Islet precursor cell (in vitro differentiated cells): Measurements from ENCODE around the gene CMTR1.
"Not testable (repeated sequence)": the region's sequence is repeated elsewhere in the genome, so short reads cannot be mapped to it uniquely, and the experiment has no call there.

Source experiments
- DNase-seq: peaks from one replicate; pipeline ENCODE4 v3.0.0-alpha.2; 2018

Gene CMTR1

DNA sequence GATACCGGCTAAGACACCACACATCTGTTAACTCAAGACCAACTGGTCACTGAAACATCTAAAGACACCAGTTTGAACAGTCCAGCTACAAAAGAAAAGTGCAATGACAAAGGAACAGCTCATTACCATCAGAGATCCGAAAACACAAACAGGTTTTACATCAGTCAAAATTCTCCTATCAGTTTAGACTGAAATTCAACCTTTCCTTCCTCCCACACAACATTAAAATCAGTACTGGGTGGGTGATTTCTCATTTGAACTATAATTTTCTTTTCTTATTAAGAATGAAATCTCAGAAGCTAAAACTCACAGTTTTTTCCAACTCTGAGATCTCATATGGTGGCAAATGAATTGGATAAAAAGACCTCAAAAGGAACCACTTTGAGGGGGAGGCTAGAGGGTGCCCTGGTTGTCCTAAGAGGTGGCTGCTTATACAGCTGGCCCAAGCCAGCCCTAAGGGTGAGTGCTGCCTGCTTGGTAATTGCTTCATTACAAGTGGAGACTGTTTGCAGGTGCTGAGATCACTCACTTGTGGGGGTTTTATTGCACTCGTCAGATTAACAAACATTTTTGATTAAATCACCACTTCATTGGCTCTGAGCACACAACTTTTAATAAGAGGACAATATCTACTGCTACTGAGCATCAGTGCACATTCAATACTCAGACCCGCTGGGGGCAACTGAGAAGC is 62.4 kb downstream of the CMTR1 start:
- DNase-seq, result no peak

DNA sequence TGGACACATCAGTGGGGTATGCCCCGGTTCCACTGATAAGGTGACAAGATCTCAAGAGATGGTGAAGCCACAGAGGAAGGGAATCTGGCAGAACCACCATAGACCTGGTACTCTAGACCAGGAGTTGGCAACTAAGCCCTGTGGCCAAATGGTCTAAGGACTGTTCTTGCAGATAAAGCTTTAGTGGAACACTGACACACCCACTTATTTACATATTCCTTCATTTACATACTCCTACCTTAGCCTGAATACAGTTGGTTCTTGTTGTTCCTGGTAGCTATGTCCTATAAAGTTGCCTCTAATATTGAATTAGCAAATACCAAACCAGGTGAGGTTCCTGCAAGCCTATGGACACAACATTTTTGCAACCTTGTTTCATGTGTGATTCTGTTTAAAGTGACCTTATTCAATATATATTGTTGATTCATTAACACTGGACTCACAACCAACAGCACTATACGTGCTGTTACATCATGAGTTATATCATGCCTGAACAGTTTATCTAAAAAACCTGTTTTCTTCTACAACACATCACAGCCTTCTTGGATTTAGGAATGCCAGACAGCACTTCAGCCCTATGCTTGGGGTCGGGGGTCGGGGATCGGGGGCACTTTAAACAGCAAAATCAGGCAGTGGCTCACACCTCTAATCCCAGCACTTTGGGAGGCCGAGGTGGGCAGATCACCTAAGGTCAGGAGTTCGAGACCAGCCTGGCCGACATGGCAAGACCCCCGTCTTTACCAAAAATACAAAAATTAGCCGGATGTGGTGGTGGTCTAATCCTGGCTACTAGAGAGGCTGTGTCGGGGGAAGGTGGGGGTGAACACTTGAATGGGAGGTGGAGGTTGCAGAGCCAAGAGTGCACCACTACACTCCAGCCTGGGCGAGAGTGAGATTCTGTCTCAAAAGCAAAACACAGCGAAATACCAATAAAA is 64.2 kb downstream of the CMTR1 start:
- DNase-seq, result no peak

DNA sequence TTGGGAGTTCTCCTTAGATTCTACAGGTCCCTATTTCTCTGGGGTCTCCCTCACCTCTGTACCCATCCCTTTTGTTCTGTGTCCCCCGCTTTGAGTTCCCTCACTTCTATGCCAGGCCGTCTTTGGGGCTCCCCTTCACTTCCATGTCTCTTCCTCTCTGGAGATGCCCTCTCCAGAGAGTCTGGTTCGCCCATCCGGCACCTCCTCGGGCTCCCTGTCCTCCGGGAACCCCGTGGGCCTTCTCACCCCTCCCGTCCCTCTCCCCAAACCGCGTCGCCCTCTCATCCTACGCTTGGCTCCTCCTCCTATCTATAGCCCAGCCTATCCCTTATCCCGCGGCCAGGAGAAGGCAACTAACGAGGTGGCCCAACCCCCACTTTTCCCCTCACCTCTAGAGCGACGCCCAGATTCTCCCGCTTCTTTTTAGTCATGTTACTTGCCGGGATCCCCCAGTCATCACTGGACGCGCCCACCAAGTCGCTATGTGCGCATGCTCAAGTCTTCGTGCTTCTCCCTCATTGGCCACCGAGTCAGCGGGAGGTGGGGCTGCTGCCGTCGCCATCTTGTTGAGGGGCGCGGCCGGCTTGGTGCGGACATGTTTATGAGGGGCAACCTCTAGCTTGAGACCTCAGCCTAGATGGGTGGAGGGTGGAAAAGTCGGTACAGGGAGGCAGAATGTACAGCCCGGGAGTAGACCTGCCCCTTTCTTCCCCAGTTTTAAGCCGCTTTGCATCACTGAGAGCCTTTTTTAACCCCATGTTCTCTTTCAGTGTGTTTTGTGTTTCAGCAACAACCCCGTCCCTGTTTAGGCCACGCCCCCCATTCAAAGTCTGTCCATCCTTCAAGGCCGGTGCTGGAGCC is 66.6 kb downstream of the CMTR1 start, which contains the start of gene CCDC167:
Gene CCDC167 (minus strand): TSS at position 461 of the 861 bp plus-strand sequence. CDS start 30 bp downstream, at position 431.
- peak; percentile 99 for DNase-seq

DNA sequence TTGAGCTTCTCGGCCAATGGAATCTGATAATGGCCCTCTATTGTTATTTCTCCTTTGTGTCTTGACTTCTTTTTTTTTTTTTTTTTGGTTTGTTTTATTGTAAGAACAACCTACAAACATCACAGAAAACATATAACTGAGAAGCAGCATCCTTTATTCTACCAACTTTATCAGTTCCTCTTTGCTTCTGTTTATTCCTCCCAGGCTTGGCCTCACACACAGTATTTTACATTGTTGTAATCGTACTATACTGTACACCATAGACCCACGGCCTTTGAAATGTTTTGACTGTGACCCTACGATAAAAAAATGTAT is 67.2 kb downstream of the CMTR1 start:
- no peak for DNase-seq

DNA sequence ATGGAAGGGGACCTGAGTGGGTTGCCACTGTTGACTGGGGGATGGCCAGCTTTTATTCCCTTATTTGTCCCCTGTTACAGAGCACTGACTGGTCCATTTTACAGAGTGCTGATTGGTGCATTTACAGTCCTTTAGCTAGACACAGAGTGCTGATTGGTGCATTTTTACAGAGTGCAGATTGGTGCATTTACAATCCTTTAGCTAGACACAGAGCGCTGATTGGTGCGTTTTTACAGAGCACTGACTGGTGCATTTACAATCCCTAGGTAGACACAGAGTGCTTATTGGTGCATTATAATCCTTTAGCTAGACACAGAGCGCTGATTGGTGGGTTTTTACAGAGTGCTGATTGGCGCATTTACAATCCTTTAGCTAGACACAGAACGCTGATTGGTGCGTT is 67.9 kb downstream of the CMTR1 start:
- DNase-seq, result not testable (repeated sequence)

DNA sequence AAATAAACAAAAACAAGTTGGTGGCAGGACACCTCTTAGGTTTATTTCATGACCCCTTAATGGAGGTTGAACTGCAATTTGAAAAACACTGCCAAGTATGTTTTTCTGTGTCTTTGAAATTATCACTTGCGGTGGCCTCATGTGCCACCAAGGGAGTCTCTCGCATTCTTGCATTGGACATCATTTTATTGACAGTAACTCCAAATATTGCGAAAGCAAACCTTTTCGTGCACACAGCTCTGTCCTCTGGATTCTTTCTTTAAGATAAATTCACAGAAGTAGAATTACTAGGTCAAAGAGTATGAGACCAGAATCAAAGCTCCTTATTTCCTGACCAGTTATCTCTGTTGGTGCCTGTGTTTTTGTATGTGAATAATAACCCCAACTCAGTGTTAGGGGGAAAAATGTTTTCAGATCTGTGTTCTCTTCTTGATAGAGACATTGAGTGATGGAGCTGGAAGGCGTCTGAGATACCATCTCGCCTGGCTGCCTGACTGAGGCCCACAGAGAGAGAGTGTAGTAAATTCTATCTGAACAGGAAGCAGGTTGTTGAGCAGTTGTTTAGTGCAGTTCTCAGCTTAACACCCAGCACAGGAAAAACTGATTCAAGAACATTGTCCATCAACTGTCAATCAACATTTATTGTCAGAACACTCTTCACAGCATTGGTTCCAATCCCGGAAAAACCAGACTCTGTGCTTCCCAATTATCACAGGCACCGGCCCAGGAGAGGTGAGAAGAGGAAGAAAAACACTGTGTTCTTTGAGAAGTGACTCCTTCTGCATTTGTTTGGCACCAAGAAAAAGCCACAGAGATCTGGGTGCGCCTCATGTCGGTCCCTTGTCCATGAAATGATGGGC is 68.8 kb downstream of the CMTR1 start:
- DNase-seq, result no peak

DNA sequence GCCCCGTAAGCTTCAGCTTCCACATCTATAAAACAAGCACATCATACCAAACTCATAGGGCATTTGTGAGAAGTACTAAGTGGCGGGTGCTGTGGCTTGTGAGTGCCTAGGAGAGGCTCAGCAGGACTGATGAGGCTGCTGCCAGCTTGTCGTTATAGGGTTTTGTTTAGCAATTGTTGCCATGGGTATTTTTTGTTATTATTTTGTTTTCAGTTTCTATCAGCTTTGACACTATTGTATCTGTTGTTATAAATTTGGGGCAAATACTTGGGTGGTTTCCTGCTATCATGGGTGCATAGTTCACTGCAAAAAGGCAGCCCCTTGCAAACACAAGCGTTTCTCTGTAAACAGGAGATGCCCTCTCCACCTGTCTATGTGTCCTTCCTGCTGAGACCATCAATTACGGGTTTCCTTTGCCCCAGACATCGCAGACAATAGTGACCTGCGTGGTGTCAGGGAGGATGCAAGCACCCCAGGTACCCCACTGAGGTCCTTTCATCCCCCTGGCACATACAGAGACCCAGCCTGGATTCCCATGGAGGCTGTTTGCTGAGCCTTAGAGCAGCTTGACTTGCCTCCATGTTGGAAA is 69.8 kb downstream of the CMTR1 start:
- no peak for DNase-seq

DNA sequence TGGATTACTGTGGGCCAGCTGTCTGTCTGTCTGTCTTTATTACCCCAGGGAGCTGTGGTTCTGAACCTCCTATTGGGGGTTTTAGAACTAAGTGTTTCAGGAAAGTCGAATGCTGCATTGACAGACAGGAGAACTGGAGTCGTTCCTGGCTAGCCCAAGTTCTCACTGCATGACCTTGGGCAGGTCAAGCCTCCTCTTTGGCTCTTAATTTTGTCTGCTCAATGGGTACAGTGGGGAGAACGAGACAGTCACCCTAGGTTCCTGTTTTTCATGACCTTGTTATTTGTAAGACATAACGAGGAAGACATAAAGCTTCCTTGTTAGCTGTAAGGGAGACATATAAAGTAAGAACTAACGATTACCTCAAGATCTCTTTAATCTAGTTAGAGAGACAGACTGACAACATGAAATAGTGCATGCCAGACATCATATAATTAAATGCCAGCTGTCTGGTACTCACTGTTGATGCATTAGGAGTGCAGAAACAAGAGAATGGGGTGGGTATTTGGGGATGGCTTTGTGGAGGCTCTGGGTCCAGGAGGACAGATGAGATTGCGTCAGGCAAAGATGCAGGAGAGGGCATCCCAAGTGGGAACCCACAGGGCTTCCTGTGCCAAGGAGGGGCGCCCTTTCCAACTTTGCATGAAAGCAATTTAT is 70.4 kb downstream of the CMTR1 start:
- no peak for DNase-seq

DNA sequence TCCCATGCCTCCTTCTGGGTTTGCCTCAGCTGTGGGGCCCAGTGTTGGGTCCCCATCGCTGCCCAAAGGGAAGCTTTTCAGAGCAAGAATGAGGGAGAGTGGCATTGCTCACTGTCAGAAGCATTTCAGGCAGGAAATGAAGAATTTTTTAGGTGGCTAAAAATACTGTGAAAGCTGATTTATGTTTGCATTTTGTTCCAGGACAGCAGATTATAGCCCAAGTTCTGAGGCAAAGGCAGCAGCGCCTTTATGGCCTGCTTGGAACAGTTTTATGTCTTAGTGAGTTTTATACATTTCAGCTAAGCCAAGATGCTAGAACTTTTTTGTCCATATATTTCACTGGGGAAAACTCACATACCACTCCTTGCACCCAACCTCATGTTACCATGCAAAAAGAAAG is 71.0 kb downstream of the CMTR1 start:
- DNase-seq, result no peak

DNA sequence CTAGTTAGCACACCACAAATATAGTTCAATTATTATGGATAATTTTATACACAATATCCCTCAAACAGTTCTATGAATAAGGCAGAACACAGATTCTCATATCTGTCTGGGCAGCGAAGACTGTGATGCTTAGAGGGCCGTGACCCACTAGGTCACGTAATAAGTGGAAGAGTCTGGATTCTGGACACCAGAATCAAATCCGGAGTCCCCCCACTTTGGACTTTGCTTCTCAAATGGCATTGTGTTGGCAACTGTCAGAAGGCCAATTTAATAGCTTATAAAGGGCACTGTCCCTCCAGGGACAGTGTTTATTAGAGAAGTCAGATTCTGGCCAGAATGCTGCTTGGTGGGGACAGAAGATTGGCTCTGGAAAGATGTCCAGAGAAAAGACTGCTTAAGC is 73.5 kb downstream of the CMTR1 start:
- no peak for DNase-seq

DNA sequence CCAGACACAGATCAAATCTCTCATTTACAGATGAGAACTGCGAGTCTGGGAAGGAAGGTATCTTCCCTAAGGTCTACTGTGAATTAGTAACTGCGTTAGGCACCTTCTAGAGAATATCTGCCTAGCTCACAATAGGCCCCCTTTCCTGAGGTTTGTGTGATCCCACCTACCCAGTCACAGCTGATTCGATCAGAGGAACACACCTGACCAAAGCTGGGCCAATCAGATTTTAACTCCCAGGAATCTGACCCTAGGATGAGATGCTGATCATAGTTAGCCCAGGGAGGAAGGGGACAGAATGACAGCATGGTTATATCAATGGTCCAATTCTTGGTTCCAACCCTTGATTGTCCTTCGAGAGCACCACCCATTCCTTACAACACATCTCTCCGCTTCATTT is 74.1 kb downstream of the CMTR1 start:
- DNase-seq, result no peak

DNA sequence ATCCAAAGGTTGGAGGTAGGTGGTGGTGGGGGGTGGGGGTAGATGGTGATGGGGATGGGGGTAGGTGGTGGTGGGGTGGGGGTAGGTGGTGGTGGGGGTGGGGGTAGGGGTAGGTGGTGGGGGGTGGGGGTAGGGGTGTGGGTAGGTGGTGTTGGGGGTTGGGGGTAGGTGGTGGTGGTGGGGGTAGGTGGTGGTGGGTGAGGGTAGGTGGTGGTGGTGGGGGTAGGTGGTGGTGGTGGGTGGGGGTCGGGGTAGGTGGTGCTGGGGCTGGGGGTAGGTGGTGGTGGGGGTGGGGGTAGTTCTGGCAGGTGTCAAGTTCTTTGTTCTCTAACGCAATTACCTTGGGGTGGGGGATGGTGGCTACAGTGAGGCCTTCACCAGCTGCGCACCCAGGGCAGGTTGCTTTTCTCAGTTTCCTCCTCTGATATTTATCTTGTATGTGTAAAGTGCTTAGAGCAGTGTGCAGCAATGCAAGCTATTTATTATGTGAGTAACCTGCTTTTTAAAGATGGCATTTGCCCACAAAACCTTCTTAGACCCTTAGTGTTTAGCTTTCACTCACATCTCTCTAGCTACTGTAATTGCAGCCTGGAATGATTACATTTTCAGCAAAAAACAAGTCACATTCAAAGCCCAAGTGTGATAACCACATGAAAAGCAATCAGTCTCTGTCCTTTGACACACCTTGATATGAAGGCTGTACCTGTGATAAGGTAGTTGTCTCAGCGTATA is 74.8 kb downstream of the CMTR1 start:
- no peak for DNase-seq

DNA sequence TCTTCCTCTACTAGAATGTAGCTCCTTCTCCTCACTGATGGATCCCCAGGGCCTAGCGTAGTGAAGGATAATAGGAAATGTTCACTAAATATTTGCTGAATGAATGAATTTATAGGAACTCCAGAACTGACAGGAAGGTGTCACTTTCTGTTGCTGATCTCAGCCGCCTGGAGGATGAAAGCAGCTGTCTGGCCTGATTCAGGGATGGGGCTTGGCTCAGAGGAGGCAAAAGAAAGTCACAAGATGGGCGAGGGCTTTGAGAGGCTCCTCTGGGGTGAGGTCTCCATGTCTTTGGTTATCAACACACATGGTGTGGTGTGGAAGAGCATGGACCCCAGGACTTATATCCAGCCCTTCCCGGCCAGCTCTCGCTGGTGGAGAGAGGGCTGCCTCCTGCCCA is 78.2 kb downstream of the CMTR1 start:
- DNase-seq, result no peak

DNA sequence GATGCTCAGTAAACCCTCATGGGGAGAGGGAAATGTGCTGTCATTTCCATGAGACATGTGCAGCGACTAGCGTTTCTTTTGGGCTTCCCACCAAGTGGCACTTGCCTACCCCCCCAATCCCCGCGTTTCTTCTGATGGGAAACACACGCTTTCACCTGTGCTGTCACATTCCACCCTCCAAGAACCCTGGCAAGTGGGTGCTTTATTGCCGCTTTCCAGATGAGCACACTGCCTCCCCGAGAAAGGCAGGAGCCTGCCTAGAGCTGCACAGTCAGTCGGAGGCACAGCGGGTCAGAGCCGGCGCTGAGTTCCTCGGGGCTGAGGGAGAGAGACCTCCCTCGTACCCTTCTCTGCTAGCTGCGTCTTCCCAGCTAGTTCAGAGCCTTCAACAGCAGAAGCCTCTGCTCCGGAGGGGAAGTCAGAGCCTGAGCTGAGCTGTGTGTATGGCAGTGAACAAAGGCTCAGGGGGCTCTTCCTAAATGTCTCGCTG is 78.9 kb downstream of the CMTR1 start:
- no peak for DNase-seq

DNA sequence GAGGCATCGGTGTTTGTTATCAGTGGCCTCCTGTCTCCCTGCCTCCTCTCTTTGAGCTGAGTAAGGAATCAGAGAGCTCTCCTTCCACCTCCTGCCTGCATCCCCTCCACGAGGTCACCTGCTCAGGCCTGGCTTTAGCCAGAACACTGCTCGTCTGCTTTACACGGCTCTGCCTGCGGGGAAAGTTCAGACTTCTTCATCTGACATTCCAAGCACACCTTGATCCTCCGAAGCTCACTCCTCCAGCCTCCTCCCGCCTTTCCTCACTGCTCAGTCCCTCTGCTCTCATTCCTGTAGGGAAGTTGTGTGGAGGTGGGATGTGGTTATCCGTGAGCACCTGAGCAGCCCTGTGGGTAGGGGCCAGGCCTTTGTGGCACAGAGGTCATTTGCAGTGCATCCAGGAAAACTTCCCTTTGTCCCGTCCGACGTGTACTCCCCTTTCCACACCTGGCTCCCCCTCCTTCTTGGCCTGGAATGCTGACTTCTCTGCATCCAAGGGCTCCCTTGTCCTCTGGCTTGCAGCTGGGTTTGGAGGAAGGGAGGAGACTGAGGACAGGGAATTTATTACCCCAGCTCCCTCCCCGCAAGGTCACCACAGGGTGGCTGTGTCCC is 79.5 kb downstream of the CMTR1 start:
- DNase-seq, result peak; percentile 85

DNA sequence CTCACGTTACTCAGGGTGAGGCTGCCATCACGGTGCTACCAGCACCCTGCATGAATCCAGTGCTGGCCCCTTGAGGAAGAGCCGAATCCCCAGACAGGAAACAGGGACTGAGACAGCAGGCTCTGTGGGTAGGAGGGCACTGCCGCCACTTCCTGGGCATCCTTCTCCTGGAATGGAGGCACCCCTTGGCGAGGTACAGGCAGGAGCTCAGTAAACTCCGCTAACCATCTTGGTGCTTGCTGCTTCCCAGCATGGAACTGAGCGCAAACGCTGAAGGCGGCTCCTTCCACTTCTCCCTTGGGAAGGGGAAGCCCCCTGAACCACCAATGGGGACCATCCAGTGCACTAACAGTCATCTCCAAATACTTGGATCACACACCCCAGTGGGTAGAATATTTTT is 80.1 kb downstream of the CMTR1 start:
- DNase-seq, result no peak

DNA sequence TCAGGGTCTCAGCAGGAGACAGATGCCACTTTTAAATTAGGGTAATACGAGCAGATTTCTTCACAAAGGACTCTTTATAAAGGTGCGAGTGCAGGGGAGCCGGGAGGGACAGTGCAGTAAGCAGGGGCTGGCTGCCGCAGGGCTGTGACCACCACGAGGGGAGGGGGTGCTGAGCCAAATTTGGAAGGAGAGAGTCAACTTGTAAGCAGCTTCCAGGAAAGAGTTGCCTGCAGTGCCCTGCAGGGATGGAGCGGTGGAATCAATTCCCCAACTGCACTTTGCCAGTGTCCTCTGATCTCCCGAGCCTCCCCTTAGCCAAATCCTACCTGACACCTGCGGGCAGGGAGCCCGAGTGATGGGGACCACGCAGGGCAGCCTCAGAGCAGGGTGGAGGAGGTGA is 80.6 kb downstream of the CMTR1 start:
- no peak for DNase-seq

DNA sequence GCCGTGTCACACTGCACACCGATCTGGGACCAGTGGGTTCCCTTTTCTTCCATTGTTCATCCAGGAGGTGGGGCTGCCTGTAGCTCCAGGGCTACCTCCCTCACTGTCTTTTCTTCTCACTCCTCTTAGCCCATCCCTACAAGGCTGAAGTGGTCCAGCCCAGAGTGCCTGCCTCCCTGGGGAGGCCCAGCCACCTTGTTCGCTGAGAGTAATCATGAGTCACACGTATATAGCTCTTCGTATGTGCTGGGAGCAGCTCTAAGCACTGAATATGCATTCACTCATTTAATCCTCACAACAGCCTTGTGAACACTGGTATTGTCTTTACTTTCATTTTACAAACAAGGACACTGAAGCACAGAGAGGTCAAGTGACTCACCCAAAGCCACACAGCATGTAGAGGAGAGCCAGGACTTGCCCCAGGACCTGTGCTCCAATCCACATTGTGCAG is 81.3 kb downstream of the CMTR1 start:
- no peak for DNase-seq

DNA sequence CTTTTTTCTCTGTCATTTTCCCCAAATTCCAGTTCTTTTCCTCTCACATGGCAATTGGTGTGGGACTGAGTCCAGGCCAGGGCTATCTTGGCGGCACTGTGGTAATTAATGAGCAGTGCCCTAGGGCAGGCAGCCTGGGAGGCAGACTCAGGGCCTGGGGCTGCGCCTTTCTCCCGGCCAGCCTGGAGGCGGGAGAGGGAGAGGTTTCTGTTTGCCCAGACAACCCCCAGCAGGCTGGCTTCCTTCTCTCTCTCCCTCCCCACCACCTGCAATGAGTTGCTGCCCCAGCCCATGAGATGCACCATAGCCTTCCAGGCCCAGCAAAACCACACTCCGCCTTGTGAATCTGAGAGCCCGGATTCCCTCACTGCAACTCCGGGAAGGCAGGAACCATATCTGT is 81.8 kb downstream of the CMTR1 start:
- peak; percentile 70 for DNase-seq

DNA sequence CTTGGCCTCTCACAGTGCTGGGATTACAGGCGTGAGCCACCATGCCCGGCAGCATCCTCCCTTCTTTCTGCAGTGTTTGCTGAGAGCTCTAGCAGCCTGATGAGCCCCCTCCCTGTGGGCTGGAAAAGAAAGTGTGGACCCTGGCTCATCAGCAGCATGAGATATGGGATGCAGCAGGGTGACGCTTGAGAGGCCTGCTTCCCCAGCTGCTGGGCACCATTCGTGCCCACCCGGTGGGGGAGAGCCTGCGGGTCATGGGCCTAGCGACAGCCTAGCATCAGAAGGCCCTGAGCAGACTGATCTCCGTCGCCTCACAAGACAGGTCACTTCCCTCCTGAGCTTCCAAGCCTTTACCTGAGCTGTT is 82.7 kb downstream of the CMTR1 start:
- DNase-seq, result no peak
